GM12878 (cell line): ENCODE data around the gene RETREG1.

Source experiments
- EGR1 ChIP-seq, 2 experiments: IDR thresholded peaks; 1 replicate in 1 of 2; 2 replicates in 1 of 2; pipeline ENCODE4 v1.6.1; 2011 to 2012; ENCODE audit warnings: low read depth in 2 of 2, low read length in 2 of 2, borderline replicate concordance in 1 of 2, mild to moderate bottlenecking in 1 of 2, moderate library complexity in 1 of 2
- EZH2 ChIP-seq: IDR thresholded peaks from 2 replicates; pipeline ENCODE4 v1.6.1; 2012; ENCODE audit warnings: low read depth, mild to moderate bottlenecking, control low read depth, inconsistent platforms, low read length, borderline replicate concordance; ENCODE audit not compliant: control insufficient read depth
- FOXK2 ChIP-seq: fragments of 450-650 bp; IDR thresholded peaks from 2 replicates; pipeline ENCODE4 v1.6.1; 2017; ENCODE audit warnings: mild to moderate bottlenecking, moderate library complexity
- MXI1 ChIP-seq: fragments of 150-350 bp; IDR thresholded peaks from 2 replicates; pipeline ENCODE4 v1.6.1; 2011; ENCODE audit warnings: low read depth, mild to moderate bottlenecking, inconsistent platforms, low read length, improper control_type of control experiment
- POLR2AphosphoS2 ChIP-seq: IDR thresholded peaks from 2 replicates; pipeline ENCODE4 v1.6.1; 2011; ENCODE audit warnings: low read depth, mild to moderate bottlenecking, low read length, improper control_type of control experiment, moderate library complexity
- TAF1 ChIP-seq: IDR thresholded peaks from 2 replicates; pipeline ENCODE4 v1.6.1; 2011; ENCODE audit warnings: mild to moderate bottlenecking, low read depth, low read length, borderline replicate concordance
- ZNF274 ChIP-seq: IDR thresholded peaks from one replicate; pipeline ENCODE4 v1.8.0; 2011; ENCODE audit not compliant: insufficient read length, insufficient read depth
- TF ChIP-seq, protein P1 (sequence below), 3 experiments: IDR thresholded peaks in 2 of 3; conservative IDR thresholded peaks in 1 of 3; 2 replicates each; pipeline ENCODE4 v1.5.1; 2011; ENCODE audit warnings: low read depth in 3 of 3, low read length in 3 of 3, mild to moderate bottlenecking in 3 of 3, control low read depth in 2 of 3, moderate library complexity in 2 of 3, inconsistent platforms in 1 of 3, mixed read lengths in 1 of 3; ENCODE audit not compliant: control insufficient read depth in 2 of 3, insufficient read depth in 1 of 3; ENCODE audit errors: extremely low read depth in 1 of 3
- TF ChIP-seq, protein P2 (sequence below): IDR thresholded peaks from 2 replicates; pipeline ENCODE4 v1.6.1; 2011; ENCODE audit warnings: borderline replicate concordance, low read depth, mild to moderate bottlenecking, moderate library complexity, mixed read lengths, low read length; ENCODE audit not compliant: insufficient read depth; ENCODE audit errors: extremely low read length
- TF ChIP-seq, protein P3 (sequence below): IDR thresholded peaks from 2 replicates; pipeline ENCODE4 v1.6.1; 2011; ENCODE audit warnings: low read depth, mild to moderate bottlenecking, low read length, moderate library complexity, borderline replicate concordance; ENCODE audit errors: extremely low read depth
- TF ChIP-seq, protein P4 (sequence below): IDR thresholded peaks from 2 replicates; pipeline ENCODE4 v1.6.1; 2011; ENCODE audit warnings: low read depth, low read length, improper control_type of control experiment, borderline replicate concordance
- TF ChIP-seq, protein P5 (sequence below): fragments of 450-650 bp; IDR thresholded peaks from 2 replicates; pipeline ENCODE4 v1.6.1; 2017; ENCODE audit warnings: mild to moderate bottlenecking, low read depth, inconsistent platforms; ENCODE audit not compliant: poor library complexity, severe bottlenecking
- TF ChIP-seq, protein P6 (sequence below): fragments of 450-650 bp; IDR thresholded peaks from 2 replicates; pipeline ENCODE4 v1.6.1; 2016; ENCODE audit warnings: mild to moderate bottlenecking

DNA sequence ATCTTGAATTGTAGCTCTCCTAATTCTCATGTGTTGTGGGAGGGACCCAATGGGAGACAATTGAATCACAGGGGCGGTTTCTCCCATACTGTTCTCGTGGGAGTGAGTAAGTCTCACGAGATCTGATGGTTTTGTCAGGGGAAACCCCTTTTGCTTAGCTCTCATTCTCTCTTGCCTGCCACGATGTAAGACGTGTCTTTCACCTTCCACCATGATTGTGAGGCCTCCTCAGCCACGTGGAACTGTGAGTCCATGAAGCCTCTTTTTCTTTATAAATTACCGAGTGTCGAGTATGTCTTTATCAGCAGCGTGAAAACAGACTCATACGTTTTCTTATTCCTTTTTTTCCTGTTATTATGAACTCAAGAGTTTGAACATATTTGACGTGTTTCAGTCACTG is 39.1 kb downstream of the RETREG1 start:
- TF ChIP-seq EZH2 (no peak), FOXK2 (no peak), MXI1 (no peak), ZNF274 (no peak), TAF1 (no peak), POLR2AphosphoS2 (no peak), EGR1 (IDR thresholded peaks at IDR 0.05; ENCODE audit: borderline replicate concordance in 1 of 2, low read depth in 2 of 2, low read length in 2 of 2) (no peak)
- TF ChIP-seq, protein P1, sequence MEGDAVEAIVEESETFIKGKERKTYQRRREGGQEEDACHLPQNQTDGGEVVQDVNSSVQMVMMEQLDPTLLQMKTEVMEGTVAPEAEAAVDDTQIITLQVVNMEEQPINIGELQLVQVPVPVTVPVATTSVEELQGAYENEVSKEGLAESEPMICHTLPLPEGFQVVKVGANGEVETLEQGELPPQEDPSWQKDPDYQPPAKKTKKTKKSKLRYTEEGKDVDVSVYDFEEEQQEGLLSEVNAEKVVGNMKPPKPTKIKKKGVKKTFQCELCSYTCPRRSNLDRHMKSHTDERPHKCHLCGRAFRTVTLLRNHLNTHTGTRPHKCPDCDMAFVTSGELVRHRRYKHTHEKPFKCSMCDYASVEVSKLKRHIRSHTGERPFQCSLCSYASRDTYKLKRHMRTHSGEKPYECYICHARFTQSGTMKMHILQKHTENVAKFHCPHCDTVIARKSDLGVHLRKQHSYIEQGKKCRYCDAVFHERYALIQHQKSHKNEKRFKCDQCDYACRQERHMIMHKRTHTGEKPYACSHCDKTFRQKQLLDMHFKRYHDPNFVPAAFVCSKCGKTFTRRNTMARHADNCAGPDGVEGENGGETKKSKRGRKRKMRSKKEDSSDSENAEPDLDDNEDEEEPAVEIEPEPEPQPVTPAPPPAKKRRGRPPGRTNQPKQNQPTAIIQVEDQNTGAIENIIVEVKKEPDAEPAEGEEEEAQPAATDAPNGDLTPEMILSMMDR (IDR thresholded peaks at IDR 0.05 in 2 of 3, conservative IDR thresholded peaks at IDR 0.05 in 1 of 3; ENCODE audit: control insufficient read depth in 2 of 3, extremely low read depth in 1 of 3, insufficient read depth in 1 of 3, low read depth in 3 of 3, low read length in 3 of 3) = no peak
- TF ChIP-seq, protein P2, sequence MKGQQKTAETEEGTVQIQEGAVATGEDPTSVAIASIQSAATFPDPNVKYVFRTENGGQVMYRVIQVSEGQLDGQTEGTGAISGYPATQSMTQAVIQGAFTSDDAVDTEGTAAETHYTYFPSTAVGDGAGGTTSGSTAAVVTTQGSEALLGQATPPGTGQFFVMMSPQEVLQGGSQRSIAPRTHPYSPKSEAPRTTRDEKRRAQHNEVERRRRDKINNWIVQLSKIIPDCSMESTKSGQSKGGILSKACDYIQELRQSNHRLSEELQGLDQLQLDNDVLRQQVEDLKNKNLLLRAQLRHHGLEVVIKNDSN = no peak
- TF ChIP-seq, protein P3, sequence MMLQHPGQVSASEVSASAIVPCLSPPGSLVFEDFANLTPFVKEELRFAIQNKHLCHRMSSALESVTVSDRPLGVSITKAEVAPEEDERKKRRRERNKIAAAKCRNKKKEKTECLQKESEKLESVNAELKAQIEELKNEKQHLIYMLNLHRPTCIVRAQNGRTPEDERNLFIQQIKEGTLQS = no peak
- TF ChIP-seq, protein P4, sequence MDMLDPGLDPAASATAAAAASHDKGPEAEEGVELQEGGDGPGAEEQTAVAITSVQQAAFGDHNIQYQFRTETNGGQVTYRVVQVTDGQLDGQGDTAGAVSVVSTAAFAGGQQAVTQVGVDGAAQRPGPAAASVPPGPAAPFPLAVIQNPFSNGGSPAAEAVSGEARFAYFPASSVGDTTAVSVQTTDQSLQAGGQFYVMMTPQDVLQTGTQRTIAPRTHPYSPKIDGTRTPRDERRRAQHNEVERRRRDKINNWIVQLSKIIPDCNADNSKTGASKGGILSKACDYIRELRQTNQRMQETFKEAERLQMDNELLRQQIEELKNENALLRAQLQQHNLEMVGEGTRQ = no peak
- TF ChIP-seq, protein P5, sequence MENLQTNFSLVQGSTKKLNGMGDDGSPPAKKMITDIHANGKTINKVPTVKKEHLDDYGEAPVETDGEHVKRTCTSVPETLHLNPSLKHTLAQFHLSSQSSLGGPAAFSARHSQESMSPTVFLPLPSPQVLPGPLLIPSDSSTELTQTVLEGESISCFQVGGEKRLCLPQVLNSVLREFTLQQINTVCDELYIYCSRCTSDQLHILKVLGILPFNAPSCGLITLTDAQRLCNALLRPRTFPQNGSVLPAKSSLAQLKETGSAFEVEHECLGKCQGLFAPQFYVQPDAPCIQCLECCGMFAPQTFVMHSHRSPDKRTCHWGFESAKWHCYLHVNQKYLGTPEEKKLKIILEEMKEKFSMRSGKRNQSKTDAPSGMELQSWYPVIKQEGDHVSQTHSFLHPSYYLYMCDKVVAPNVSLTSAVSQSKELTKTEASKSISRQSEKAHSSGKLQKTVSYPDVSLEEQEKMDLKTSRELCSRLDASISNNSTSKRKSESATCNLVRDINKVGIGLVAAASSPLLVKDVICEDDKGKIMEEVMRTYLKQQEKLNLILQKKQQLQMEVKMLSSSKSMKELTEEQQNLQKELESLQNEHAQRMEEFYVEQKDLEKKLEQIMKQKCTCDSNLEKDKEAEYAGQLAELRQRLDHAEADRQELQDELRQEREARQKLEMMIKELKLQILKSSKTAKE = no peak
- TF ChIP-seq, protein P6, sequence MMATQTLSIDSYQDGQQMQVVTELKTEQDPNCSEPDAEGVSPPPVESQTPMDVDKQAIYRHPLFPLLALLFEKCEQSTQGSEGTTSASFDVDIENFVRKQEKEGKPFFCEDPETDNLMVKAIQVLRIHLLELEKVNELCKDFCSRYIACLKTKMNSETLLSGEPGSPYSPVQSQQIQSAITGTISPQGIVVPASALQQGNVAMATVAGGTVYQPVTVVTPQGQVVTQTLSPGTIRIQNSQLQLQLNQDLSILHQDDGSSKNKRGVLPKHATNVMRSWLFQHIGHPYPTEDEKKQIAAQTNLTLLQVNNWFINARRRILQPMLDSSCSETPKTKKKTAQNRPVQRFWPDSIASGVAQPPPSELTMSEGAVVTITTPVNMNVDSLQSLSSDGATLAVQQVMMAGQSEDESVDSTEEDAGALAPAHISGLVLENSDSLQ = no peak
